K562 treated with DMSO at 1 percent for 48 hours (cell line): ENCODE measurements around the gene DNAJA2. TPM values are rescaled to one million over a fixed set of nuclear protein-coding genes. Genes with fewer than 3 reads are reported as not detected.

Source experiments
- total RNA-seq: library from RNA; unstranded; fragments of 300-600 nt; gene quantifications from 2 replicates; pipeline ENCODE4 v1.2.3, GENCODE V29; 2022; ENCODE audit warnings: low replicate concordance; ENCODE audit errors: extremely low read depth

The DNAJA2 gene
- not detected in 2 replicates for total RNA-seq

DNA sequence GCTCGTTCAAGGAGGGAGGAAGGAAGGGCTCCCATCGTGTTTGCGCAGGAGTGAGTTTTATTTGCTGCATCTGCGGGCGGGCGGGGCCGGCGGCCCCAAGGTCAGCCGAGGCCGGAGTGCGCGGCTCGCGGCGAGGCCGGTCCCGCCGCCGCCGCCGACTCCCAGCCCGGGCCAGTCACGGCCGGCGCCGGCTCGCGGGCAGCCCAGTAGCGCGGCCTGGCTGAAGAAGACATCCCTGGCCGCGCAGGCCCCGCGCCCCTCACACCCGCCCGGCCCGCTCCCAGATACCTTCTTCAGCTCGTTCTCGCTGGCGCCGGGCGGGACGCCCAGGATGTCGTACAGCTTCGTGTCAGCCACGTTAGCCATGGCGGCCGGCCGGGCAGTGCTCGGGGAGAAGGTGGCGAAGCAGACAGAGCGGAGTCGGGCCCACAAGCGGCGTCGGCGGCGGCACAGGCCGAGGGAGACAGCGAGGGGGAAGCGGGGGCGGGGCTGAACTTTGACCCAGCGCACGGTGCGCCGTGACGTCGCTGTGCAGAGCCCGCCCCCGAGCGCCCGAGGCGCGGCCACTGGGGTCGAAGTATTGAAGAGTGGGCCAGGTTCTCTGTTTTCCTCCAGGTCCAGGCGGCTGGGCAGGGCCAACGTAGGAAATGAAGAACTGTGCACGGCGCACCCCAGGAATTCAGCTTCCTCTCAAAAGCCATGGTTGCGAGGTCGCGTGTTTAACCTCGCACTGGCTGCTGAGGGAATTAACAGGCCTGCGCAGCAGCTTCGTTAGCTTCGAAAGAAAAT, at the start of gene DNAJA2:
TSS of gene DNAJA2 (minus strand) at position 468 of the 789 bp plus-strand sequence. CDS start at position 366, 102 bp downstream.

Other genes with a start within 250 kb of the DNAJA2 start
- gene MYLK3, start 225.3 kb downstream of the DNAJA2 start, total RNA-seq: not detected in 2 replicates
- gene C16orf87, start 142.5 kb downstream of the DNAJA2 start, total RNA-seq: not detected in 2 replicates
- gene GPT2, start 89.3 kb downstream of the DNAJA2 start, total RNA-seq: not detected in 2 replicates
- gene NETO2, start 170.3 kb upstream of the DNAJA2 start, total RNA-seq: not detected in 2 replicates